GM12873 (cell line): ENCODE results near the gene METTL13.

Experiments
- CTCF ChIP-seq: IDR thresholded peaks from 2 replicates; pipeline ENCODE4 v1.5.1; 2012; ENCODE audit warnings: low read depth, mild to moderate bottlenecking, moderate library complexity, low read length, control low read depth; ENCODE audit not compliant: insufficient read depth; ENCODE audit errors: missing control alignments

The METTL13 gene

GRCh38 chr1:171786534-171786933 lies 5.1 kb downstream of the METTL13 start:
- TF ChIP-seq CTCF, result no peak

- no peak for TF ChIP-seq CTCF
Observed at GRCh38 chr1:171787686-171788480, 6.4 kb downstream of the METTL13 start.

GRCh38 chr1:171788696-171789095 lies 7.2 kb downstream of the METTL13 start:
- TF ChIP-seq CTCF, result no peak

- TF ChIP-seq CTCF, result no peak
Observed at GRCh38 chr1:171790318-171790717, 8.9 kb downstream of the METTL13 start.

GRCh38 chr1:171792656-171793369 lies 11.4 kb downstream of the METTL13 start:
- TF ChIP-seq CTCF, result no peak

GRCh38 chr1:171793636-171794035 lies 12.2 kb downstream of the METTL13 start:
- no peak for TF ChIP-seq CTCF

- no peak for TF ChIP-seq CTCF
Observed at GRCh38 chr1:171794085-171794484, 12.6 kb downstream of the METTL13 start.
